ENCODE results near the gene GPR137. TPM values are rescaled to one million over a fixed set of nuclear protein-coding genes. Genes with fewer than 3 reads are reported as not detected.

Gene GPR137
- total and polyA plus RNA-seq, 8 donors: 2.9 to 58.8 (median 20.0) TPM

GRCh38 chr11:64296236-64296635, 10.6 kb downstream of the GPR137 start:
- intact Hi-C loops (cut with DNase I; ENCODE audit: low total_unique reads): loop anchor here (10.0 kb wide), 1 partner anchor 91 kb away; the partner anchor contains the start of gene FERMT3
- DNase-seq: no peak
- H3K27me3 ChIP-seq: peaks cover 39 to 99% (median 74%) of the 10 kb centered on the region in 3 donors
- peaks cover 38 to 52% (median 41%) of the 10 kb centered on the region in 4 donors for H3K4me1 ChIP-seq
- H3K27ac ChIP-seq: no peak overlapping the region
- no peaks in the 10 kb centered on the region for H3K36me3 ChIP-seq
- TF ChIP-seq POLR2A (IDR thresholded peaks at IDR 0.05): no peak
- TF ChIP-seq EP300 (IDR thresholded peaks at IDR 0.05): no peak
- no peak for TF ChIP-seq POLR2AphosphoS5 (IDR thresholded peaks at IDR 0.05)
- TF ChIP-seq CTCF (IDR thresholded peaks at IDR 0.05): no peak
- H3K9me3 ChIP-seq: no peaks in the 10 kb centered on the region
- no peak overlapping the region for H3K4me3 ChIP-seq
- 12 to 54% (median 33%) methylated on average over 1 of the region's 1 CpG for WGBS, 5 donors

- H3K4me3 ChIP-seq: no peak overlapping the region
- H3K27me3 ChIP-seq: peaks cover 31 to 99% (median 66%) of the 10 kb centered on the region in 3 donors
- TF ChIP-seq EP300 (IDR thresholded peaks at IDR 0.05) (no peak), POLR2AphosphoS5 (IDR thresholded peaks at IDR 0.05) (no peak), CTCF (IDR thresholded peaks at IDR 0.05) (no peak), POLR2A (IDR thresholded peaks at IDR 0.05) (no peak)
- no peak overlapping the region for H3K27ac ChIP-seq
- intact Hi-C loops (cut with DNase I; ENCODE audit: low total_unique reads): loop anchor here (10.0 kb wide), 1 partner anchor 92 kb away; the partner anchor contains the start of gene FERMT3
- WGBS, 5 donors: 12 to 22% (median 13%) methylated on average over 23 to 34 of the region's 34 CpGs
- peaks cover 33 to 48% (median 36%) of the 10 kb centered on the region in 4 donors for H3K4me1 ChIP-seq
- H3K36me3 ChIP-seq: no peaks in the 10 kb centered on the region
- H3K9me3 ChIP-seq: no peaks in the 10 kb centered on the region
- no peak for DNase-seq
These were observed 11.4 kb downstream of the GPR137 start for GRCh38 chr11:64296830-64297698.

- H3K27me3 ChIP-seq: peaks cover 23 to 99% (median 58%) of the 10 kb centered on the region in 3 donors
- no peak overlapping the region for H3K27ac ChIP-seq
These were observed 12.2 kb downstream of the GPR137 start for GRCh38 chr11:64297699-64298358.

More at GRCh38 chr11:64297699-64298358, 12.2 kb downstream of the GPR137 start:
- intact Hi-C loops (cut with DNase I; ENCODE audit: low total_unique reads): loop anchor here (10.0 kb wide), 1 partner anchor 93 kb away; the partner anchor contains the start of gene FERMT3
- Histone ChIP-seq H3K4me3 (no peak overlapping the region), H3K36me3 (no peaks in the 10 kb centered on the region), H3K9me3 (no peaks in the 10 kb centered on the region), H3K4me1 (peaks cover 26 to 40% (median 30%) of the 10 kb centered on the region in 4 donors)
- no peak for DNase-seq
- WGBS, 5 donors: 23 to 52% (median 30%) methylated on average over 7 to 18 of the region's 18 CpGs
- TF ChIP-seq POLR2A (IDR thresholded peaks at IDR 0.05) (no peak), EP300 (IDR thresholded peaks at IDR 0.05) (no peak), CTCF (IDR thresholded peaks at IDR 0.05) (no peak), POLR2AphosphoS5 (IDR thresholded peaks at IDR 0.05) (no peak)

Measured in stomach (tissue), 9 donors.